ENCODE measurements around the gene NKIRAS2.
"Not testable (repeated sequence)": the region's sequence is repeated elsewhere in the genome, so short reads cannot be mapped to it uniquely, and the experiment has no call there.

GRCh38 chr17:42010266-42010680 lies 9.6 kb upstream of the NKIRAS2 start:
- not testable (repeated sequence) for TF ChIP-seq POLR2A (IDR thresholded peaks at IDR 0.05)
- TF ChIP-seq, protein P1, sequence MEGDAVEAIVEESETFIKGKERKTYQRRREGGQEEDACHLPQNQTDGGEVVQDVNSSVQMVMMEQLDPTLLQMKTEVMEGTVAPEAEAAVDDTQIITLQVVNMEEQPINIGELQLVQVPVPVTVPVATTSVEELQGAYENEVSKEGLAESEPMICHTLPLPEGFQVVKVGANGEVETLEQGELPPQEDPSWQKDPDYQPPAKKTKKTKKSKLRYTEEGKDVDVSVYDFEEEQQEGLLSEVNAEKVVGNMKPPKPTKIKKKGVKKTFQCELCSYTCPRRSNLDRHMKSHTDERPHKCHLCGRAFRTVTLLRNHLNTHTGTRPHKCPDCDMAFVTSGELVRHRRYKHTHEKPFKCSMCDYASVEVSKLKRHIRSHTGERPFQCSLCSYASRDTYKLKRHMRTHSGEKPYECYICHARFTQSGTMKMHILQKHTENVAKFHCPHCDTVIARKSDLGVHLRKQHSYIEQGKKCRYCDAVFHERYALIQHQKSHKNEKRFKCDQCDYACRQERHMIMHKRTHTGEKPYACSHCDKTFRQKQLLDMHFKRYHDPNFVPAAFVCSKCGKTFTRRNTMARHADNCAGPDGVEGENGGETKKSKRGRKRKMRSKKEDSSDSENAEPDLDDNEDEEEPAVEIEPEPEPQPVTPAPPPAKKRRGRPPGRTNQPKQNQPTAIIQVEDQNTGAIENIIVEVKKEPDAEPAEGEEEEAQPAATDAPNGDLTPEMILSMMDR (IDR thresholded peaks at IDR 0.05): not testable (repeated sequence)
